ENCODE measurements around the gene SPPL3.

The SPPL3 gene

GRCh38 chr12:120720987-120721801, 183.0 kb downstream of the SPPL3 start:
- DNase-seq (ENCODE audit: low read depth): no peak

GRCh38 chr12:120720234-120720986, 183.7 kb downstream of the SPPL3 start:
- DNase-seq (ENCODE audit: low read depth): no peak

- DNase-seq (ENCODE audit: low read depth): no peak
These were observed 184.5 kb downstream of the SPPL3 start for GRCh38 chr12:120719496-120720233.

- DNase-seq (ENCODE audit: low read depth): no peak
These were observed 185.1 kb downstream of the SPPL3 start for GRCh38 chr12:120719072-120719471.

- no peak for DNase-seq (ENCODE audit: low read depth)
These were observed 186.1 kb downstream of the SPPL3 start for GRCh38 chr12:120718055-120718454.

GRCh38 chr12:120713861-120714482, 190.2 kb downstream of the SPPL3 start:
- DNase-seq (ENCODE audit: low read depth): peak; percentile 71

- DNase-seq (ENCODE audit: low read depth): no peak
These were observed 191.5 kb downstream of the SPPL3 start for GRCh38 chr12:120712610-120713009.

All from activated gamma-delta T cell treated with anti-CD3 and anti-CD28 coated beads, Interleukin-2, amount 50 U/mL, for 16 hours (primary cell).